K562 (cell line): ENCODE data around the gene HNRNPK. TPM values are rescaled to one million over a fixed set of nuclear protein-coding genes. Genes with fewer than 3 reads are reported as not detected.
A peak's percentile ranks its signal among the peaks of the same experiment; 100 is the strongest.

Experiments
- ATF7 ChIP-seq: fragments of 450-650 bp; IDR thresholded peaks from 2 replicates; pipeline ENCODE4 v1.7.1; 2014; ENCODE audit warnings: mild to moderate bottlenecking, moderate library complexity
- BMI1 ChIP-seq: fragments of 150-350 bp; IDR thresholded peaks from 2 replicates; pipeline ENCODE4 v1.6.1; 2014; ENCODE audit warnings: low read length
- NEUROD1 ChIP-seq: fragments of 150-350 bp; IDR thresholded peaks from 2 replicates; pipeline ENCODE4 v1.6.1; 2014; ENCODE audit warnings: borderline replicate concordance, low read length, low read depth; ENCODE audit not compliant: partially characterized antibody
- NFE2L1 ChIP-seq: fragments of 450-650 bp; IDR thresholded peaks from 2 replicates; pipeline ENCODE4 v1.6.1; 2016; ENCODE audit warnings: missing genetic modification characterization, low read depth, mild to moderate bottlenecking, missing compliant biosample characterization, moderate library complexity, borderline replicate concordance
- NFYB ChIP-seq: IDR thresholded peaks from 2 replicates; pipeline ENCODE4 v1.6.1; 2011; ENCODE audit warnings: mild to moderate bottlenecking, moderate library complexity; ENCODE audit not compliant: insufficient read length; ENCODE audit errors: extremely low read depth
- RFX1 ChIP-seq: fragments of 450-650 bp; IDR thresholded peaks from 2 replicates; pipeline ENCODE4 v1.6.1; 2016; ENCODE audit warnings: mild to moderate bottlenecking, moderate library complexity
- SMAD1 ChIP-seq: fragments of 150-350 bp; IDR thresholded peaks from 2 replicates; pipeline ENCODE4 v1.6.1; 2014; ENCODE audit warnings: low read length, low read depth; ENCODE audit not compliant: partially characterized antibody
- SMAD4 ChIP-seq: fragments of 250-450 bp; sonication (Bioruptor Pico); conservative IDR thresholded peaks from 2 replicates; pipeline ENCODE4 v1.8.0; 2021; ENCODE audit warnings: inconsistent platforms, mild to moderate bottlenecking, moderate library complexity
- ZNF174 ChIP-seq: fragments of 250-450 bp; sonication (Bioruptor Pico); IDR thresholded peaks from 2 replicates; pipeline ENCODE4 v1.4.0; 2020; ENCODE audit warnings: mild to moderate bottlenecking
- polyA plus RNA-seq, 8 experiments: library from polyadenylated mRNA; depleted of rRNA in 4 of 8; stranded (reverse) in 5 of 8; unstranded in 3 of 8; fragments of >200 nt; fragmentation: Nextera tagmentation in 2 of 8; fragmentation: Illumina TruSeq in 1 of 8; extraction: Ambion mirVana in 2 of 8; extraction: Trizol in 1 of 8; gene quantifications; 2 replicates each; pipeline versions ENCODE4 v1.2.1 to v1.2.3, GENCODE V29; 2011 to 2014; ENCODE audit warnings: inconsistent platforms in 1 of 8, missing spikeins in 1 of 8
- total RNA-seq, 7 experiments: library from RNA; depleted of rRNA in 6 of 7; stranded (reverse); fragments of >200 nt in 6 of 7; fragmentation: Illumina TruSeq in 2 of 7; extraction: Trizol in 2 of 7; gene quantifications; 2 replicates each; pipeline versions ENCODE4 v1.2.1 to v1.2.3, GENCODE V29; 2011 to 2021; ENCODE audit warnings: low replicate concordance in 1 of 7
- TF ChIP-seq, protein P1 (sequence below): fragments of 450-650 bp; formaldehyde crosslinking; conservative IDR thresholded peaks from 2 replicates; pipeline ENCODE4 v1.4.0; 2022; ENCODE audit warnings: mild to moderate bottlenecking, missing genetic modification characterization
- TF ChIP-seq, protein P2 (sequence below): fragments of 250-450 bp; sonication (Bioruptor Pico); IDR thresholded peaks from 2 replicates; pipeline ENCODE4 v1.4.0; 2020; ENCODE audit warnings: borderline replicate concordance
- TF ChIP-seq, protein P3 (sequence below), 2 experiments: fragments of 450-650 bp; IDR thresholded peaks; 2 replicates each; pipeline ENCODE4 v1.6.1; 2018; ENCODE audit warnings: mild to moderate bottlenecking in 2 of 2, low read depth in 1 of 2; ENCODE audit not compliant: partially characterized antibody in 2 of 2
- TF ChIP-seq, protein P4 (sequence below), 2 experiments: IDR thresholded peaks; 2 replicates each; pipeline ENCODE4 v1.6.1; 2011; ENCODE audit warnings: borderline replicate concordance in 1 of 2, control low read depth in 1 of 2, low read depth in 1 of 2, low read length in 1 of 2, mild to moderate bottlenecking in 1 of 2, mixed read lengths in 1 of 2, moderate library complexity in 1 of 2; ENCODE audit not compliant: insufficient read depth in 1 of 2, insufficient read length in 1 of 2, poor library complexity in 1 of 2, severe bottlenecking in 1 of 2; ENCODE audit errors: extremely low read depth in 1 of 2
- TF ChIP-seq, protein P5 (sequence below): sonication (generic); formaldehyde crosslinking; IDR thresholded peaks from 2 replicates; pipeline ENCODE4 v1.8.1; 2022; ENCODE audit warnings: missing genetic modification reagents

HNRNPK gene
- total and polyA plus RNA-seq, 9 of the 15 experiments (the other 6 are each of a cell fraction or from before 2014, with no cell fraction given): 224 to 883 (median 618) TPM

DNA sequence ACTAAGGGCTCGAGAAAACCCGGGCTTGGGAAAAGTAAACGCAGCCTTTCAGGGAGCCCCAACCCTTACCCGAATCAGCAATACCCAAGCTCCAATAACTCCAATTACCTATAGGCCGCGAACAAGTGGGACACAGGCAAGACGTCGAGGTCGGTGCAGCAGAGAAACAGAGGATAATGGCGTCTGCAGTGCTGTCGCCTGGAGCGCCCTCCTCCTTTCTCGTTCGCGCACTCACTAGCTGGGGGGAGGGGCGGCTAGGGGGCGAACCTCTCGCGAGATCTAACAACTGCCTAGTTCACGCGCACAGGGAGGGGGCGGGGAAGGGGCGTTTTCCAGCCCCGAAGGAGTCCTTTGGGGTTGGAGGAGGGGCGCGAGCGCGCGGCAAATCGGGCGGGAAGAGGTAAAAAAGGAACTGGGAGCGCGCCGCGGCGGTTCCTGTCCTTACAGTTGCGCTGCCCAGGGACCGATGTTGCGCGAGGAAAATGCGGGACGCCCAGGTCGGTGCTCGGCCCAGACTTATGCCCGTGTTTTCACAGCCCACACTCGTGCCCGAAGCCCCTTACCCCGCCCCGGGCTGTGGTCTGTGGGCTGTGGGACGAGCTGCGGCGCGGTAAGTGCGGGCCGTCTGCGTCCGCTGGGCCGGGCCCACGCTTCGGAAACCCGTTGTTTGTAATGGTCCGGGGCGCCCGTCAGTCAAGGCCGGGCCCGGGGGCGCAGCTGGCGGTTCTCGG, 545 bp upstream of the HNRNPK start, which contains the start of gene RMI1 (continued):
- TF ChIP-seq, protein P1, sequence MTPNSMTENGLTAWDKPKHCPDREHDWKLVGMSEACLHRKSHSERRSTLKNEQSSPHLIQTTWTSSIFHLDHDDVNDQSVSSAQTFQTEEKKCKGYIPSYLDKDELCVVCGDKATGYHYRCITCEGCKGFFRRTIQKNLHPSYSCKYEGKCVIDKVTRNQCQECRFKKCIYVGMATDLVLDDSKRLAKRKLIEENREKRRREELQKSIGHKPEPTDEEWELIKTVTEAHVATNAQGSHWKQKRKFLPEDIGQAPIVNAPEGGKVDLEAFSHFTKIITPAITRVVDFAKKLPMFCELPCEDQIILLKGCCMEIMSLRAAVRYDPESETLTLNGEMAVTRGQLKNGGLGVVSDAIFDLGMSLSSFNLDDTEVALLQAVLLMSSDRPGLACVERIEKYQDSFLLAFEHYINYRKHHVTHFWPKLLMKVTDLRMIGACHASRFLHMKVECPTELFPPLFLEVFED (CRISPR knock-in tag): no peak
- TF ChIP-seq, protein P2, sequence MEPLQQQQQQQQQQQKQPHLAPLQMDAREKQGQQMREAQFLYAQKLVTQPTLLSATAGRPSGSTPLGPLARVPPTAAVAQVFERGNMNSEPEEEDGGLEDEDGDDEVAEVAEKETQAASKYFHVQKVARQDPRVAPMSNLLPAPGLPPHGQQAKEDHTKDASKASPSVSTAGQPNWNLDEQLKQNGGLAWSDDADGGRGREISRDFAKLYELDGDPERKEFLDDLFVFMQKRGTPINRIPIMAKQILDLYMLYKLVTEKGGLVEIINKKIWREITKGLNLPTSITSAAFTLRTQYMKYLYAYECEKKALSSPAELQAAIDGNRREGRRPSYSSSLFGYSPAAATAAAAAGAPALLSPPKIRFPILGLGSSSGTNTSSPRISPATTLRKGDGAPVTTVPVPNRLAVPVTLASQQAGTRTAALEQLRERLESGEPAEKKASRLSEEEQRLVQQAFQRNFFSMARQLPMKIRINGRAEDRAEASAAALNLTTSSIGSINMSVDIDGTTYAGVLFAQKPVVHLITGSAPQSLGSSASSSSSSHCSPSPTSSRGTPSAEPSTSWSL (CRISPR knock-in tag): no peak
- TF ChIP-seq, protein P3, sequence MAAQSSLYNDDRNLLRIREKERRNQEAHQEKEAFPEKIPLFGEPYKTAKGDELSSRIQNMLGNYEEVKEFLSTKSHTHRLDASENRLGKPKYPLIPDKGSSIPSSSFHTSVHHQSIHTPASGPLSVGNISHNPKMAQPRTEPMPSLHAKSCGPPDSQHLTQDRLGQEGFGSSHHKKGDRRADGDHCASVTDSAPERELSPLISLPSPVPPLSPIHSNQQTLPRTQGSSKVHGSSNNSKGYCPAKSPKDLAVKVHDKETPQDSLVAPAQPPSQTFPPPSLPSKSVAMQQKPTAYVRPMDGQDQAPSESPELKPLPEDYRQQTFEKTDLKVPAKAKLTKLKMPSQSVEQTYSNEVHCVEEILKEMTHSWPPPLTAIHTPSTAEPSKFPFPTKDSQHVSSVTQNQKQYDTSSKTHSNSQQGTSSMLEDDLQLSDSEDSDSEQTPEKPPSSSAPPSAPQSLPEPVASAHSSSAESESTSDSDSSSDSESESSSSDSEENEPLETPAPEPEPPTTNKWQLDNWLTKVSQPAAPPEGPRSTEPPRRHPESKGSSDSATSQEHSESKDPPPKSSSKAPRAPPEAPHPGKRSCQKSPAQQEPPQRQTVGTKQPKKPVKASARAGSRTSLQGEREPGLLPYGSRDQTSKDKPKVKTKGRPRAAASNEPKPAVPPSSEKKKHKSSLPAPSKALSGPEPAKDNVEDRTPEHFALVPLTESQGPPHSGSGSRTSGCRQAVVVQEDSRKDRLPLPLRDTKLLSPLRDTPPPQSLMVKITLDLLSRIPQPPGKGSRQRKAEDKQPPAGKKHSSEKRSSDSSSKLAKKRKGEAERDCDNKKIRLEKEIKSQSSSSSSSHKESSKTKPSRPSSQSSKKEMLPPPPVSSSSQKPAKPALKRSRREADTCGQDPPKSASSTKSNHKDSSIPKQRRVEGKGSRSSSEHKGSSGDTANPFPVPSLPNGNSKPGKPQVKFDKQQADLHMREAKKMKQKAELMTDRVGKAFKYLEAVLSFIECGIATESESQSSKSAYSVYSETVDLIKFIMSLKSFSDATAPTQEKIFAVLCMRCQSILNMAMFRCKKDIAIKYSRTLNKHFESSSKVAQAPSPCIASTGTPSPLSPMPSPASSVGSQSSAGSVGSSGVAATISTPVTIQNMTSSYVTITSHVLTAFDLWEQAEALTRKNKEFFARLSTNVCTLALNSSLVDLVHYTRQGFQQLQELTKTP (IDR thresholded peaks at IDR 0.05; ENCODE audit: low read depth in 1 of 2, partially characterized antibody in 2 of 2): no peak
- no peak for TF ChIP-seq SMAD4 (CRISPR knock-in tag)
- TF ChIP-seq, protein P4, sequence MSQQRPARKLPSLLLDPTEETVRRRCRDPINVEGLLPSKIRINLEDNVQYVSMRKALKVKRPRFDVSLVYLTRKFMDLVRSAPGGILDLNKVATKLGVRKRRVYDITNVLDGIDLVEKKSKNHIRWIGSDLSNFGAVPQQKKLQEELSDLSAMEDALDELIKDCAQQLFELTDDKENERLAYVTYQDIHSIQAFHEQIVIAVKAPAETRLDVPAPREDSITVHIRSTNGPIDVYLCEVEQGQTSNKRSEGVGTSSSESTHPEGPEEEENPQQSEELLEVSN (IDR thresholded peaks at IDR 0.05; ENCODE audit: borderline replicate concordance in 1 of 2, extremely low read depth in 1 of 2, insufficient read depth in 1 of 2, insufficient read length in 1 of 2, low read depth in 1 of 2, low read length in 1 of 2, poor library complexity in 1 of 2, severe bottlenecking in 1 of 2): peak in 1 of 2 experiments; percentile 50
- no peak for TF ChIP-seq BMI1
- no peak for TF ChIP-seq ZNF174 (CRISPR knock-in tag)
- no peak; the same call in 1 of the 2 replicates for TF ChIP-seq RFX1
- TF ChIP-seq, protein P5, sequence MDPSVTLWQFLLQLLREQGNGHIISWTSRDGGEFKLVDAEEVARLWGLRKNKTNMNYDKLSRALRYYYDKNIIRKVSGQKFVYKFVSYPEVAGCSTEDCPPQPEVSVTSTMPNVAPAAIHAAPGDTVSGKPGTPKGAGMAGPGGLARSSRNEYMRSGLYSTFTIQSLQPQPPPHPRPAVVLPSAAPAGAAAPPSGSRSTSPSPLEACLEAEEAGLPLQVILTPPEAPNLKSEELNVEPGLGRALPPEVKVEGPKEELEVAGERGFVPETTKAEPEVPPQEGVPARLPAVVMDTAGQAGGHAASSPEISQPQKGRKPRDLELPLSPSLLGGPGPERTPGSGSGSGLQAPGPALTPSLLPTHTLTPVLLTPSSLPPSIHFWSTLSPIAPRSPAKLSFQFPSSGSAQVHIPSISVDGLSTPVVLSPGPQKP (CRISPR knock-in tag): no peak
- no peak for TF ChIP-seq SMAD1
- no peak for TF ChIP-seq NFE2L1
- no peak for TF ChIP-seq NEUROD1
- TF ChIP-seq NFYB: no peak
- TF ChIP-seq ATF7: no peak
